Measurements from ENCODE around the gene RBFOX2. TPM values are rescaled to one million over a fixed set of nuclear protein-coding genes. Genes with fewer than 3 reads are reported as not detected.
A peak's percentile ranks its signal among the peaks of the same experiment; 100 is the strongest.

RBFOX2 gene
- total and polyA plus RNA-seq, 11 donors, result 31.0 to 102 (median 84.0) TPM

DNA sequence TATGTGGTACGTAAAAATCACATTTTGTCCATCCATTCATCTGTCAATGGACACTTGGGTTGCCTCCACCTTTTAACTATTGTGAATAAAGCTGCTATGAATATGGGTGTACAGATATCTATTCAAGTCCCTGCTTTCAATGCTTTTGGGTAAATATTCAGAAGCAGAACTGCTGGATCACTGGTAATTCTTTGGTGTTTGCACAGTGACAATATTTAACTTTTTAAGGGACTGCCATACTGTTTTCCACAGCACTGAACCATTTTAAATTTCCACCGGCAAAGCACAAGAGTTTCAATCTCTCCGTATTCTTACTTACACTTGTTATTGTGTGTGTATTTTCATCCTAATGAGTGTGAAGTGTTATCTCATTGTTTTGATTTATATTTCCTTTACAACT, 79.4 kb downstream of the RBFOX2 start:
- H3K9me3 ChIP-seq, result no peaks in the 10 kb centered on the region
- no peak overlapping the region for H3K4me3 ChIP-seq
- peaks cover 0 to 26% (median 5%) of the 10 kb centered on the region in 12 donors for H3K4me1 ChIP-seq
- ATAC-seq, result no peak
- H3K27ac ChIP-seq, result no peak overlapping the region
- H3K27me3 ChIP-seq, result no peaks in the 10 kb centered on the region
- no peak for DNase-seq
- WGBS, 4 donors, result 96 to 98% (median 97%) methylated on average over 3 of the region's 3 CpGs
- intact Hi-C loops (cut with DNase I), result loop anchor here in 1 of 10 donors (5.0 kb wide), 1 partner anchor 78 kb away; the partner anchor contains the start of gene RBFOX2
- TF ChIP-seq CTCF (IDR thresholded peaks at IDR 0.05), result no peak
- no peak for TF ChIP-seq POLR2A (IDR thresholded peaks at IDR 0.05)
- no peaks in the 10 kb centered on the region for H3K36me3 ChIP-seq

DNA sequence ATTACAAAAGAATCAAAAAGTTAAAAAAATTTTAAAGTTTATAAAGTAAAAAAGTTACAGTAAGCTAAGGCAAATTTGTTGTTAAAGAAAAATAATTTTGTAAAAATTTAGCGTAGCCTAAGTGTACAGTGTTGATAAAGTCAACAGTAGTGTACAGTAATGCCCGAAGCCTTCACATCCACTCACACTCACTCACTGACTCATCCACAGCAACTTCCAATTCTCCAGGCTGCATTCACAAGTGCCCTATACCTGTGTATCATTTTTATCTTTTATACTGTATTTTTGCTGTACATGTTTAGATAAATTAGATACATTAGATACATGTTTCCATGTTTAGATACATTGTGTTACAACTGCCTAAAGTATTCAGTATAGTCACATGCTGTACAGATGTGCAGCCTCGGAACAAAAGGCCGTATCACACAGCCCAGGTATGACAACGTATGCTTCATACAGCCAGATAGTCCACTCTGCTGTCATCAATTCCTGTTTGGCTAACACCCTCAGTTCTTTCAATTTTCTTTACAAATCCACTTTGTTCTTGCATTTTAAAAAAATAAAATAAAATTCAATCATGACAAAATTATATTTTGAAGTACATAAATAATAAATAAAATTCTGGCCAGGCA, 80.7 kb downstream of the RBFOX2 start:
- Histone ChIP-seq H3K9me3 (no peaks in the 10 kb centered on the region), H3K27me3 (no peaks in the 10 kb centered on the region), H3K36me3 (no peaks in the 10 kb centered on the region), H3K27ac (no peak overlapping the region), H3K4me3 (no peak overlapping the region), H3K4me1 (peaks cover 0 to 27% (median 5%) of the 10 kb centered on the region in 12 donors)
- 91 to 95% (median 95%) methylated on average over 5 of the region's 5 CpGs for whole genome bisulfite sequencing, 4 donors
- DNase-seq, result no peak
- intact Hi-C loops (cut with DNase I), result loop anchor here in 1 of 10 donors (5.0 kb wide), 1 partner anchor 79 kb away; the partner anchor contains the start of gene RBFOX2
- no peak for ATAC-seq
- TF ChIP-seq POLR2A (IDR thresholded peaks at IDR 0.05) (no peak), CTCF (IDR thresholded peaks at IDR 0.05) (no peak)

DNA sequence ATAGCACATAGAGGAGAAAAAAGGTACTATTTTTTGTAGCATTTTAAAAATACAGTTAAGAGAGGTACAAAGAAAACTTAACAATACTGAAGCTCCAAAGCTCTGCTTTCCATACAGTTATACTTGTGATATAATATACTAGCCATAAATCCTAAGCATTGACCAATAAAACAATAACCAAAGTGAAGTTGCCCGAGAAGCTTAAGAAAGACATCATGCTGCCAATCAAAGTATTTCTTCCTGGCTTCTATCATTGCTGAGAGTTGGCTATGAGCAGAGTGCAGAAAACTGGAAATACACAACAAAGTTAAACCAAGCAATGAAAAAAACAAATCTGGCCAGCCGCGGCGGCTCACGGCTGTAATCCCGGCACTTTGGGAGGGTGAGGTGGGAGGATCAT, 84.2 kb downstream of the RBFOX2 start:
- no peak for DNase-seq
- H3K27ac ChIP-seq, result no peak overlapping the region
- H3K36me3 ChIP-seq, result no peaks in the 10 kb centered on the region
- no peaks in the 10 kb centered on the region for H3K27me3 ChIP-seq
- peak overlapping the region in 1 of 12 donors; percentile 15 for H3K4me3 ChIP-seq
- intact Hi-C loops (cut with DNase I), result loop anchor here in 3 of 10 donors (5.0 kb wide), 3 partner anchors 78 to 173 kb away; partner anchors contain the start of gene RBFOX2 (in 1 of the 3)
- no peak for ATAC-seq
- H3K9me3 ChIP-seq, result no peaks in the 10 kb centered on the region
- peaks cover 0 to 13% (median 0%) of the 10 kb centered on the region in 12 donors for H3K4me1 ChIP-seq
- 51 to 64% (median 62%) methylated on average over 6 of the region's 6 CpGs for WGBS, 4 donors
- no peak for TF ChIP-seq CTCF (IDR thresholded peaks at IDR 0.05)
- no peak for TF ChIP-seq POLR2A (IDR thresholded peaks at IDR 0.05)

DNA sequence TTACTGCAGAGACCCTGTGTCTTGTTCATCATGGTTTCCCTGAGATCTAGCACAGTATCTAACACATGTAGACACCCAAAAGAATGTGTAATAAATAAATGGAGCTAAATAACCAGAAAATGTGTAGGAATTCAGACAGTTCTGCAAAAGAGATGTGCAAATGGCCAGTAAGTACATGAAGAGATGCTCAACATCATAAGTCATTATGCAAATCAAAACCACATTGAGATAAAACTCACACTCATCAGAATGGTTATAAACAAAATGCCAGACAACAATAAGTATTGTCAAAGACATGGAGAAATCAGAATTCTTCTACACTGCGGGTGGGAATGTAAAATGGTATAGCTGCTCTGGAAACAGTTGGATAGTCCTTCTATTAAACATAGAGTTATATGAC, 88.5 kb downstream of the RBFOX2 start:
- WGBS, 4 donors, result 91 to 98% (median 91%) methylated on average over 1 of the region's 1 CpG
- intact Hi-C loops (cut with DNase I), result loop anchor here in 3 of 10 donors (5.0 kb wide), 3 partner anchors 82 to 177 kb away; partner anchors contain the start of gene RBFOX2 (in 1 of the 3)

More for the DNA sequence above, 88.5 kb downstream of the RBFOX2 start:
- Histone ChIP-seq H3K27ac (no peak overlapping the region), H3K9me3 (no peaks in the 10 kb centered on the region), H3K36me3 (peaks cover 0 to 21% (median 0%) of the 10 kb centered on the region in 9 donors), H3K4me1 (peaks cover 0 to 19% (median 3%) of the 10 kb centered on the region in 12 donors), H3K4me3 (no peak overlapping the region), H3K27me3 (no peaks in the 10 kb centered on the region)
- TF ChIP-seq POLR2A (IDR thresholded peaks at IDR 0.05) (no peak), CTCF (IDR thresholded peaks at IDR 0.05) (no peak)
- ATAC-seq (no peak), DNase-seq (no peak)
